HG02852 (cell line): ENCODE data around the gene IQCM.
"Not testable (repeated sequence)": the region's sequence is repeated elsewhere in the genome, so short reads cannot be mapped to it uniquely, and the experiment has no call there.

Experiments used
- ATAC-seq: cut with Tn5 transposase; IDR thresholded peaks from one replicate; pipeline ENCODE4 v1.9.1; 2021; ENCODE audit warnings: mild to moderate bottlenecking, moderate library complexity; ENCODE audit not compliant: unreplicated experiment

Gene IQCM

GRCh38 chr4:149584722-149585121 lies 230.9 kb downstream of the IQCM start:
- ATAC-seq = no peak

GRCh38 chr4:149574971-149575370 lies 240.7 kb downstream of the IQCM start:
- ATAC-seq = peak; percentile 61

- no peak for ATAC-seq
These were observed 242.9 kb downstream of the IQCM start for GRCh38 chr4:149572716-149573115.

- no peak for ATAC-seq
These were observed 259.8 kb downstream of the IQCM start for GRCh38 chr4:149555799-149556198.

GRCh38 chr4:149555146-149555545 lies 260.5 kb downstream of the IQCM start:
- no peak for ATAC-seq

- ATAC-seq = no peak
These were observed 261.6 kb downstream of the IQCM start for GRCh38 chr4:149553959-149554520.

- no peak for ATAC-seq
These were observed 263.0 kb downstream of the IQCM start for GRCh38 chr4:149552601-149553000.

- ATAC-seq = no peak
These were observed 265.7 kb downstream of the IQCM start for GRCh38 chr4:149549911-149550310.

- no peak for ATAC-seq
These were observed 280.9 kb downstream of the IQCM start for GRCh38 chr4:149534779-149535178.

GRCh38 chr4:149531861-149532260 lies 283.8 kb downstream of the IQCM start:
- ATAC-seq = no peak

GRCh38 chr4:149523039-149523438 lies 292.6 kb downstream of the IQCM start:
- ATAC-seq = no peak

GRCh38 chr4:149521611-149522425 lies 293.8 kb downstream of the IQCM start:
- ATAC-seq = no peak

- no peak for ATAC-seq
These were observed 297.2 kb downstream of the IQCM start for GRCh38 chr4:149518471-149518870.

- ATAC-seq = no peak
These were observed 302.6 kb downstream of the IQCM start for GRCh38 chr4:149513081-149513480.

- ATAC-seq = no peak
These were observed 303.1 kb downstream of the IQCM start for GRCh38 chr4:149512501-149512900.

- no peak for ATAC-seq
These were observed 303.9 kb downstream of the IQCM start for GRCh38 chr4:149511558-149512298.

GRCh38 chr4:149507309-149507708 lies 308.3 kb downstream of the IQCM start:
- not testable (repeated sequence) for ATAC-seq

- no peak for ATAC-seq
These were observed 314.8 kb downstream of the IQCM start for GRCh38 chr4:149500806-149501205.

GRCh38 chr4:149499726-149500125 lies 315.9 kb downstream of the IQCM start:
- no peak for ATAC-seq

- no peak for ATAC-seq
These were observed 317.4 kb downstream of the IQCM start for GRCh38 chr4:149498246-149498645.

- ATAC-seq = no peak
These were observed 322.2 kb downstream of the IQCM start for GRCh38 chr4:149493492-149493891.

GRCh38 chr4:149489321-149489720 lies 326.3 kb downstream of the IQCM start:
- ATAC-seq = no peak
